ENCODE measurements around the gene SETD7.
"Not testable (repeated sequence)": the region's sequence is repeated elsewhere in the genome, so short reads cannot be mapped to it uniquely, and the experiment has no call there.

SETD7 gene

GRCh38 chr4:139509727-139510410, 46.1 kb downstream of the SETD7 start:
- DNase-seq (ENCODE audit: low read depth): no peak

DNA sequence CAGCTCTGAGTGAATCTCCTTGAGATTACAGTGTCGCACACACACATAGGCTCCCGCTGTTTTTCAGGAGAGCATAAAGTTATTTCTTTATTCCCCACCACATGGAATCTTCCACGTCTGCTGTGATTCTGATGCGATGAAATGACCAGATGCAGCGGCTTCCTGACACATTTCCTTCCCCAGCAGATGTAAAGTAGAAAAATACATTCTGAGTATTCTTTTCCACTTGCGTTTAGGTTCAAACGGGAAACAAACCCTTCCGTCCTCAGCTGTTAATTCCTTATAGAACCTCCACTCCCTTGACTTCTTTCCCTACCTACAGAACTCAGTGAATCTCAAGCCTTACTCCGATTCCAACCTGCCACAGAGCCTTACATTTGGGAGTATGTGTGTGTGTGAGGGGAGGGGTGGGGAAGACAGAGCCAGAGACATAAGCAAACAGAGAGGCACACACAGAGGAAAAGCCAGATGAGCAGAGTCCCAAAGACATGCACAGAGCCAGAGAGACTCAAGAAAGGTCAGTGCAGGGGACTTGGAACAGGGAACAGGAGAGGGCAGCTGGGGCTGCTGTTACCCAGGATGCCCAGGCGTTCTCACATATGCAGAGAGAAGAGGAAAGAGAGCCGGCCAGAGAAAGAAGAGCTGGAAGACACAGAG, 47.3 kb downstream of the SETD7 start:
- DNase-seq (ENCODE audit: low read depth): no peak

DNA sequence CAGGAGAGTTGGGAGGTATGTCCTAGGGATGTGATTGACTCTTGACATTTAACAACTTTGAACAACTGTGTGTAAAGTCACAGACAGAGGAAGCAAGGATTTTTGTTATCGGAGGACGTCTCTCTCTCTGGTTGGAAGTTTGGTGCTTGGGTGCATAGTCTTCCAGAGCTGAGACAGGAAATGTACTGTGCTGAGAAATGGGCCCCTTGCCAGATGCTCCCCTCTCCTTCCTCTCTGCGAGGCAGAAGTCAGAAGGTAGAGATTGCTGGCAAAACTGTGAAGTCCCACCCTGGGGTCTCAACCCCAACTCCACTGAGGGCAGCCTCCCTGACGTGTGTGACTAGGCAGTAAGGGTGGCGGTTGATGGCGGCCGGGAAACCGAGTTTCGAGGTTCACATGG, 49.2 kb downstream of the SETD7 start:
- DNase-seq (ENCODE audit: low read depth): no peak

DNA sequence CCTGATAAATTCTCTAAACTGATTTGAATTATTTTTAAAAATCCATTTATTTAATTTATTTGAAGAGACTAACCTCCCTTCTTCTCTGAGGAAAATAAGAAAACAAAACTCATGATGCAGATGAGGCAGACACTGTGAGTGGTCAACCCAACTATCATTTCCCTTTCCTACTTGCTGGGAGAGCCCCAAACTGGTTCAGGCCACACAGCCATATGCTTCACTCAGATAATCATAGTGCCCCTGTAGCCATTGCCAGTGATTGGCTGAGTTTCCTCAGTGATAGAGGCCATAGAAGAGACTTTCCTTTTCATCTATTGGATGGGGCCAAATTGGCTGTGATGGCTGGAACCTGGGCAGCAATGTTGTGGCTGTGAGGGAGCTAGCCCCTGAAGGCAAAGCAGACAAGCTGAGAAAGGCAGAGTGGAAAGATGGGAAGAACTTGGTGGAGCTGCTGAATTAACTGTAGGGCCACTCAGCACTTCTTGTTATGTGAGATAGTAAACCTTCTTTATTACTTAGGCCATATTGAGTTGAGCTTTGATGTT, 52.3 kb downstream of the SETD7 start:
- no peak for DNase-seq (ENCODE audit: low read depth)

GRCh38 chr4:139501927-139502899, 53.8 kb downstream of the SETD7 start:
- DNase-seq (ENCODE audit: low read depth): no peak

GRCh38 chr4:139501527-139501926, 54.5 kb downstream of the SETD7 start:
- no peak for DNase-seq (ENCODE audit: low read depth)

GRCh38 chr4:139501117-139501516, 54.9 kb downstream of the SETD7 start:
- DNase-seq (ENCODE audit: low read depth): no peak

- DNase-seq (ENCODE audit: low read depth): no peak
Measured at GRCh38 chr4:139499186-139499585, 56.8 kb downstream of the SETD7 start.

- DNase-seq (ENCODE audit: low read depth): no peak
Measured at GRCh38 chr4:139493176-139493575, 62.8 kb downstream of the SETD7 start.

DNA sequence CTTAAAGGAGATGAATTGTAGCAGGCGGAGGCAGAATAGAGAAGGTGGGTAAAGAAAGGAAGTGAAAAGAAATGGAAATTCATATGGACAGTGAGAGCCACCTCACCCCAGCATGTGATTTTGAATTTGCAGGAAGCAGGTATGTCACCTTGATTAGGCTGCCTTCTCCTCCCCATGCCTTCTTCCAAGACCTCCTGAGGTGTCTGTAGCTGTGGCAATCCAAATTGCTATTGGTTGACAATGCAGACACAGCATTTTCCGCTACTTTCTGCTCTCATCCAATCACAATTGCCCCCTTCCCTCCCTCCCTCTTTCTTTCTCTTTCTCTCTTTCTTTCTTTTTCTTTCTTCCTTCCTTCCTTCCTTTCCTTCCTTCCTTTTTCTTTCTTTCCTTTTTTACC, 63.6 kb downstream of the SETD7 start:
- no peak for DNase-seq (ENCODE audit: low read depth)

GRCh38 chr4:139489638-139490037, 66.4 kb downstream of the SETD7 start:
- no peak for DNase-seq (ENCODE audit: low read depth)

DNA sequence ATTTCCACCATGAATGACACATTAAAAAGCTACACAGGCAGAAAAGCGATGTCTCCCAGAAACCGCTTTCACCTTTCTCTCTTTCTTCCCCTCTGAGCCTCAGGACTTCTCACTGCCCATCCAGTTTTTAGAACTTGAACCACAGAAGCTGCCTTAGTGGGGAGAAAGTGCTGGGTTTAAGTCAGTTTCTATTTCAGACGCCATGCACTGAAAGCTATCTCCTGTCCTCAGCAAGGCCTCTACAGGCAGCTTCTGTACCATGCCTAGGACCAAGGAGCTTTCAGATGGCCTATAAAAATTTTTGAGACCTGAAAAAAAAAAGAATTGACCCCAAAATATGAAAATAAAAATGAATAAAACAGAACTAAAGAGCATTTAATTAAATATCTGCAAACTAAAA, 67.6 kb downstream of the SETD7 start:
- no peak for DNase-seq (ENCODE audit: low read depth)

- DNase-seq (ENCODE audit: low read depth): no peak
Measured at GRCh38 chr4:139484783-139485311, 71.2 kb downstream of the SETD7 start.

GRCh38 chr4:139483000-139483399, 73.0 kb downstream of the SETD7 start:
- no peak for DNase-seq (ENCODE audit: low read depth)

DNA sequence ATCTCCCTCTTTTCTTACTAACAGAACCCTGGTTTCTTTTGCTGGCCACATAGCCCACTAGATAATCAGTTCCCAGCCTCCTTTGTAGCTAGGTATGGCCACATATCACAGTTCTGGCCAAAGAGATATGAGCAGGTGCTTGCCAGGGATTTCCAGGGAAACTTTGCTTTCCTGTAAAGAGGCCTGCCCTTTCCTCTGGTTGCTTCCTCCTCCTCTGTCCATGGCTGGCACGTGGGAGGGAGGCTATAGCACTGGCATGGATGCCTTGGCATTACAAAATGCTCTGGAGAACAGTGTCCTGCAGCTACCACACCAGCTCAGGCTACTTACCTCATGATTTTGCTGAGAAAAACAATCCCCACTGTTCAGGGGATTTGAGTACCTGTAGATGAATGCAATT, 74.6 kb downstream of the SETD7 start:
- DNase-seq (ENCODE audit: low read depth): no peak

DNA sequence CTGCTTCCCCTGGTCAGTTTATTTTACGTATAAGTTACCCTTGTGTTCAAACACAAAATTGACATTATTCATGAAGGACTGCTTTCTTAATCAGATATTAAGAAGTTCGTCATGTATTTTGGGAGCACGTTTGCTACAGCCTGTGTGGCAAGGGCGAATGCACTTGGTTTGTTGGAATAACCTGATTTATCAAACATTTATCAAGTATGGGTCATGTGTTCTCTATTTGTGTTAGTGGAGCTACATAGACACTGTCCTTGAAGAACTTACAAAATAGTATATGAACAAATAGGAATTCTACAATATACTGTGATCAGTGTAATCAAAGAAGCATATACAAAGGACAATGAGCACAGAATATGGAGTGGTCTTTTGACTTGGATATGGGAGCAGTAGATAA, 79.7 kb downstream of the SETD7 start:
- DNase-seq (ENCODE audit: low read depth): no peak

GRCh38 chr4:139472852-139473251, 83.2 kb downstream of the SETD7 start:
- no peak for DNase-seq (ENCODE audit: low read depth)

GRCh38 chr4:139470997-139471665, 84.9 kb downstream of the SETD7 start:
- no peak for DNase-seq (ENCODE audit: low read depth)

DNA sequence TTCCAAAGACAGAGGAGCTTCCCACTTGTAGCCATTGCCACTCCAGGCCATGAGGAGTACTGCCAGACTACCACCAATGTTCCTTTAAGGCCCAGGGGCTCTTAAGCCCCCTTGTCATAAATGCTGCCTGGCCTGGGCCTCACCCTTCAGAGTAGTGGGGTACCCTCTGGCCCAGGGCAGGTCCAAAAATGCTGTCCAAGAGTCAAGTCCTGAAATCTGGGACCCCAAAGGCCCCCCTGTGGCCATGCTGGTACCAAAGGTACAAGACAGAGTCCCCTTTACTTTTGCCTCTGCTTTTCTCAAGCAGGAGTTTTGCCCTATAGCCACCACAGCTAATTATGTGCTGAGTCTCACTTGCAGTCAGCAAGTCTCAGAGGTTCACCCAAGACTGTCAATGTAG, 85.7 kb downstream of the SETD7 start:
- no peak for DNase-seq (ENCODE audit: low read depth)

DNA sequence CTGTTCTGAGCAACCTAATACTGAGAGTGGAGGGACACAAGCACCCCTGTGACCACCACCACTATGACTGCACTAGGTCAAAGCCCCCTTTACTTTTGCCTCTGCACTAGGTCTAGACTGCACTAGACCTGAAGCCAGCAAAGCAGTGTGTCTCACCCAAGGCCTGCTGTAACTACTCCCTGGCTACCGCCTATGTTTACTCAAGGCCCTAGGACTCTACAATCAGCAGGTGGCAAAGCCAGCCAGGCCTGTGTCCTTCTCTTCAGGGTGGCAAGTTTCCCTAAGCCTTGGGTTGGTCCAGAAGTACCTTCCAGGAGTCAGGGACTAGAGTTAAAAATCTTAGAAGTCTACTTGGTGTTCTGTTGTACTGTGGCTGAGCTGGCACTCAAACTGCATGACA, 86.2 kb downstream of the SETD7 start:
- no peak for DNase-seq (ENCODE audit: low read depth)

GRCh38 chr4:139469216-139469615, 86.8 kb downstream of the SETD7 start:
- no peak for DNase-seq (ENCODE audit: low read depth)

DNA sequence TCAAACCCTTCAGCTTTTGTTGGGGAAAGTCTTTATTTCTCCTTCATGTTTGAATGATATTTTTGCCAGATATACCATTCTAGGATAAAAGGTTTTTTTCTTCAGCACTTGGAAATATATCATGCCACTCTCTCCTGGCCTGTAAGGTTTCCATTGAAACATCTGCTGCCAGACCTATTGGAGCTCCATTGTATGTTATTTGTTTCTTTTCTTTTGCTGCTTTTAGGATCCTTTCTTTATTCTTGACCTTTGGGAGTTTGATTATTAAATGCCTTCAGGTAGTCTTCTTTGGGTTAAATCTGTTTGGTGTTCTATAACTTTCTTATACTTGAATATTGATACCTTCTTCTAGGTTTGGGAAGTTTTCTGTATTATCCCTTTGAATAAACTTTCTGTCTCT, 87.3 kb downstream of the SETD7 start:
- not testable (repeated sequence) for DNase-seq (ENCODE audit: low read depth)

Measured in stimulated activated CD4-positive, alpha-beta T cell treated with anti-CD3 and anti-CD28 coated beads, Interleukin-2, amount 100 ng/mL, for 4 hours (primary cell).